Panc1 (cell line): ENCODE data around the gene IRF2BP1. TPM values are rescaled to one million over a fixed set of nuclear protein-coding genes. Genes with fewer than 3 reads are reported as not detected.

Source experiments
- ATAC-seq: fragments of 200-7000 bp; cut with Tn5 transposase; 2 replicates; pipeline ENCODE4 v1.9.1; 2020; ENCODE audit warnings: mild to moderate bottlenecking, moderate library complexity
- BruUV-seq: library from RNA; stranded (reverse); fragments of 400-500 nt; replicated peaks from 2 replicates; lab custom pipeline; 2021; lab: Mats Ljungman, UMichigan
- CTCF ChIA-PET: fragments of 300-600 bp; sonication (Branson Sonifier 250); formaldehyde crosslinking; loops from one replicate; lab custom pipeline; 2022; ENCODE audit warnings: antibody characterized with exemption; lab: Charles Lee
- POLR2A ChIA-PET: fragments of 300-600 bp; sonication (Branson Sonifier 250); formaldehyde crosslinking; loops from one replicate; lab custom pipeline; 2022; ENCODE audit warnings: antibody characterized with exemption; lab: Charles Lee
- DNase-seq: peaks from one replicate; pipeline ENCODE4 v3.0.0-alpha.2; 2010; ENCODE audit warnings: low read depth, low spot score
- H3K27ac ChIP-seq: 2 replicates; pipeline ENCODE4 v1.5.1; 2011; ENCODE audit warnings: mild to moderate bottlenecking, low read length, inconsistent platforms
- H3K27me3 ChIP-seq: fragments of 200-500 bp; sonication (Bioruptor generic); 2 replicates; pipeline ENCODE4 v1.6.0; 2014; ENCODE audit warnings: low read length, inconsistent platforms; ENCODE audit not compliant: control insufficient read depth, insufficient read depth
- H3K36me3 ChIP-seq: fragments of 200-500 bp; sonication (Bioruptor generic); 2 replicates; pipeline ENCODE4 v1.5.1; 2014; ENCODE audit warnings: inconsistent platforms, mild to moderate bottlenecking, low read length, moderate library complexity; ENCODE audit not compliant: control insufficient read depth, insufficient read depth
- H3K4me1 ChIP-seq: 2 replicates; pipeline ENCODE4 v1.5.1; 2011; ENCODE audit warnings: inconsistent platforms, mild to moderate bottlenecking, low read length, moderate library complexity; ENCODE audit not compliant: control insufficient read depth, insufficient read depth
- H3K4me3 ChIP-seq, 2 experiments: 2 replicates each; pipeline ENCODE4 v1.5.1; 2011 to 2012; ENCODE audit warnings: low read depth in 2 of 2, low read length in 2 of 2, mild to moderate bottlenecking in 2 of 2, inconsistent platforms in 1 of 2, moderate library complexity in 1 of 2
- H3K9me3 ChIP-seq: fragments of 200-500 bp; sonication (Bioruptor generic); 2 replicates; pipeline ENCODE4 v1.5.1; 2014; ENCODE audit warnings: low read depth, mild to moderate bottlenecking, inconsistent platforms, low read length, moderate library complexity; ENCODE audit not compliant: control insufficient read depth, insufficient read depth
- CTCF ChIP-seq: fragments of 450-650 bp; IDR thresholded peaks from 2 replicates; pipeline ENCODE4 v1.5.1; 2017; ENCODE audit warnings: mild to moderate bottlenecking
- POLR2AphosphoS5 ChIP-seq: IDR thresholded peaks from 2 replicates; pipeline ENCODE4 v1.6.1; 2012; ENCODE audit warnings: mild to moderate bottlenecking, low read depth, low read length, moderate library complexity
- REST ChIP-seq, 2 experiments: IDR thresholded peaks; 2 replicates each; pipeline ENCODE4 v1.6.1; 2011 to 2012; ENCODE audit warnings: low read depth in 2 of 2, control low read depth in 1 of 2, low read length in 1 of 2, mild to moderate bottlenecking in 1 of 2, moderate library complexity in 1 of 2; ENCODE audit not compliant: insufficient read depth in 1 of 2
- SIN3A ChIP-seq: IDR thresholded peaks from 2 replicates; pipeline ENCODE4 v1.6.1; 2012; ENCODE audit warnings: low read depth, mild to moderate bottlenecking, low read length, moderate library complexity, borderline replicate concordance; ENCODE audit not compliant: insufficient read depth
- TCF7L2 ChIP-seq: IDR thresholded peaks from 2 replicates; pipeline ENCODE4 v1.6.1; 2011; ENCODE audit warnings: mild to moderate bottlenecking, low read depth, low read length, inconsistent platforms
- in situ Hi-C: cut with HindIII; loops from 2 replicates; pipeline ENCODE4 v1.10.0; 2016; ENCODE audit warnings: low sequenced_read_pairs, low pct_unique_long_range_greater_than_20kb
- intact Hi-C: fragments of 100-400 bp; cut with micrococcal nuclease; formaldehyde crosslinking; loops from one replicate; pipeline ENCODE4 v1.10.0; 2022; ENCODE audit not compliant: unreplicated experiment
- total RNA-seq: library from RNA; stranded (reverse); gene quantifications from one replicate; pipeline ENCODE4 v1.2.1, GENCODE V29; 2021; ENCODE audit not compliant: unreplicated experiment

Gene IRF2BP1
- total RNA-seq, 1 experiment from 2014 or later, result 21.9 TPM

- ChIA-PET POLR2A (no interaction called here), CTCF (no interaction called here)
- BruUV-seq, result no TSS peak
- intact Hi-C loops, result no loop called here
- ATAC-seq (no peak), DNase-seq (no peak)
- Histone ChIP-seq H3K4me1 (no peaks in the 10 kb centered on the region), H3K9me3 (no peaks in the 10 kb centered on the region), H3K27ac (no peak overlapping the region), H3K36me3 (no peaks in the 10 kb centered on the region), H3K27me3 (no peaks in the 10 kb centered on the region), H3K4me3 (no peak overlapping the region)
- in situ Hi-C loops, result no loop called here
- TF ChIP-seq REST (IDR thresholded peaks at IDR 0.05; ENCODE audit: insufficient read depth in 1 of 2, low read depth in 2 of 2, low read length in 1 of 2) (no peak), TCF7L2 (no peak), CTCF (no peak), SIN3A (no peak), POLR2AphosphoS5 (no peak)
Measured at GRCh38 chr19:45876411-45877197, 9.3 kb downstream of the IRF2BP1 start.

- TF ChIP-seq CTCF (no peak), SIN3A (no peak), TCF7L2 (no peak), POLR2AphosphoS5 (no peak)
- DNase-seq, result no peak
- intact Hi-C loops (no loop called here), in situ Hi-C loops (no loop called here)
- no TSS peak for BruUV-seq
- ChIA-PET POLR2A (no interaction called here), CTCF (no interaction called here)
- H3K4me3 ChIP-seq, result no peak overlapping the region
- no peaks in the 10 kb centered on the region for H3K4me1 ChIP-seq
- no peaks in the 10 kb centered on the region for H3K27me3 ChIP-seq
- no peaks in the 10 kb centered on the region for H3K36me3 ChIP-seq
- no peak overlapping the region for H3K27ac ChIP-seq
- ATAC-seq, result no peak
- H3K9me3 ChIP-seq, result no peaks in the 10 kb centered on the region
Measured at GRCh38 chr19:45876161-45876410, 9.9 kb downstream of the IRF2BP1 start.
